NCI-H2107 treated with DMSO at 0.1 percent for 48 hours (cell line): ENCODE data around the gene ELMOD3.
A peak's percentile ranks its signal among the peaks of the same experiment; 100 is the strongest.
"Not testable (repeated sequence)": the region's sequence is repeated elsewhere in the genome, so short reads cannot be mapped to it uniquely, and the experiment has no call there.

Source experiments
- DNase-seq: peaks from one replicate; lab custom pipeline; 2025; ENCODE audit not compliant: unreplicated experiment; lab: John Stamatoyannopoulos, UW

Gene ELMOD3

DNA sequence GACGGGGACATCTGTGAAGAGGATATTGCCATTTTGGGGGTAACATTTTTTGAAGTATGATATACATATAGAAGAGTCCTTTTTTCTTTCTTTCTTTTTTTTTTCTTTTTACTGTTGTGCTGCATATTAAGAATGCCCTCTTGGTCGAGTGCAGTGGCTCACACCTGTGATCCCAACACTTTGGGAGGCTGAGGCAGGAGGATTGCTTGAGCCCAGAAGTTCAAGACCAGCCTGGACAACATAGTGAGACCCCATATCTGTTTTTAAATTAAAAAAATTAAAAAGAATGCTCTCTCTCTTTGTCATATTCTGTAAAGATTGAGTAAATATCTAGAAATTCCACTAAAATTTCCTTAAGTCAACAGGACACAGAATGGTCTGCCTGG, 67.5 kb downstream of the ELMOD3 start:
- DNase-seq = no peak

DNA sequence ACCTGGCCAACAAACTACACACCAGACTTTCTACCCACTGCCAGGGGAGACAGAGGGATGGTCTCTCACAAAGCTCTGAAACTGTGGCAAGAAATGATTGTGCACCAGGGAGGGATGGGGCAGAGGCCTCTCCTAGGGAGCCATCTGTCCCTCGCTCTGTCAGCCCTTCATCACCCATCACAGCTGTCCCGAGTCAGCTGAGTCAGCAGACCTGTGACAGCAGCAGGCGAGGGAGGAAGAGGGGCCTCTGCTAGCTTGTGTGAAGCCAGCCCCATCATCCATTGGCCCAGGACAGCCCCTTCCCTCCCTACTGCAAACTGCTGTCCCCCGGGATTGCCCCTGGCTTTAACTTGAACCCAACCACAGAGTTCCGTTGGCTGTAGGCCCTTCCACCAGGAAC, 69.0 kb downstream of the ELMOD3 start:
- DNase-seq = no peak

DNA sequence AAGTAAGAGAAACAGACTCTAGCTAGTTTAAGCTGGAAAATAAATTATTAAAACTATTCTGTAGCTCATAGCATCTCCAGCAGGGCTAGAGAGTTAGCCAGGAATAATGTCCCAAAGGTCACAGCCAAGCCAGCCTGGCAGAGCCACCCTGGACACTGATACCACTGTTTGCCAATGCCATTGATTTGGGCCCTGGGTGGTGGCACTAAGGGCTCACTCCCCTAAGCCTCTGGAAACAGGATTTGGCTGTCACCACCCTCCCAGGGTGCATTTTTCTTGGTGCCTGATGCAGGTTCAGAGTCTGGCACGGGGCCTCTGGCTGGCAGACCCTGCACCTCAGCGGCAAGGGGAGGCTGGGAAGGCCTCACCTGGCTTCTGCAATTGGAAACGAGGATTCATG, 71.0 kb downstream of the ELMOD3 start:
- no peak for DNase-seq

GRCh38 chr2:85427300-85427835, 72.8 kb downstream of the ELMOD3 start:
- no peak for DNase-seq

DNA sequence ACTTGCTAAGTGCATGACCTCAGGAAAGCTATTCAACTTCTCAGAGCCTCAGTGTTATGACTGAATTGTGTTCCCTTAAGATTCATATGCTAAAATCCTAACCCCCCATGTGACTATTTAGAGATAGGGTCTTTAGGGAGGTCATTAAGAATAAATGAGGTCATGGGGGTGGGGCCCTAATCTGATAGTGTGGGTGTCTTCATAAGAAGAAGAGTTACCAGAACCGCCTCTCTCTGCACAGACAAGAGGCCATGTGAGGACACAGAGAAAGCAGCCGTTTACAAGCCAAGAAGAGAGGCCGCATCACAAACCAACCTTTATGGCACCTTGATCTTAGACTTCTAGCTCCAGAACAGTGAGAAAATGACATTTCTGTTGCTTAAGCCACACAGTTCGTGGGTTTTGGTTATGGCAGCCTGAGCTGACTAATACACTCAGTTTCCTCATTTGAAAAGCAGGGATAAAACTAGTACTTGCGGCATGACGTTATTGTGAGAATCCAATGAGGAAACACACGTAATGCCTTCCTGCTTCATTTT, 73.8 kb downstream of the ELMOD3 start:
- DNase-seq = no peak

GRCh38 chr2:85429213-85429923, 74.8 kb downstream of the ELMOD3 start:
- no peak for DNase-seq

- DNase-seq = no peak
Measured at GRCh38 chr2:85429924-85430289, 75.3 kb downstream of the ELMOD3 start.

DNA sequence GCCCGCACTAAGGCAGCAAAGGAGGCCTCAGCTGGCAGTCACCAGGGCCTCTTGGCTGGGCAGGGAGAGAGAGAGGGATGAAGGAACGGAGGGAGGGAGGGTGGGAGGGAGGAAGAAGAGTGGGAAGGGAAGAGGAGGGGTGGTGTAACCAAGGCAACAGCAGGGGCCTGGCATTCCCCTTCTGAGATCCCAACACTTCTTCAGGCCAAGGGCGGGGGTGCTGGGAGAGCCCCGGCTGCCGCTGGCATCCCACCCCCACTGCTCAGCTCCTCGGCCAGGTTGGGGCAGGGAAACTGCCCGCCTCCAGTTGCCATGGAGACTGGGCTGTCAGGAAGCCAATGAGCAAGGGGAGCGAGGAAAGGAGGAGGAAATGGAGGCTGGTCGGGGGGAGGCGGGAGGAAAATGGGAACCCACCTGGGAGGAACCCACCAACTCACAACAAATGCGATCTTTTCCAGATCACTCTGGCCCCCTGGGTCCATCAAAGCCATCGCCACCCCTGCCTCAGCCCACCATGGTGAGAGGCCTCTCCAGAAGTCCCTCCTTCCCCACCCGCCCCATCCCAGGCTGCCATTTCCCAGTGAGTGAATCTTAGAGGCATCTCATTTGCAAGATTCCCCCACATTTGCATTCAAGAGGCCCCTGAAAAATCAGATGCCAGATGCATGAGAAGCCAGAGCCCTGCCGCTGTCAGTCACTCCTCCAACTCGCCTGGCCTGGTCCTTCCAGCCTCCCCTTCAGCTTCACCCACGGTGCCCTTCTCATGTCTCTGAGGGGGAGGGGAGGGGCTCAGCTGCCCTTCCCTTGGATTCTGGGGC, 76.4 kb downstream of the ELMOD3 start:
- DNase-seq = no peak

- DNase-seq = no peak
Measured at GRCh38 chr2:85431570-85432205, 77.1 kb downstream of the ELMOD3 start.

- DNase-seq = peak; percentile 30
Measured at GRCh38 chr2:85433511-85434089, 79.0 kb downstream of the ELMOD3 start.

DNA sequence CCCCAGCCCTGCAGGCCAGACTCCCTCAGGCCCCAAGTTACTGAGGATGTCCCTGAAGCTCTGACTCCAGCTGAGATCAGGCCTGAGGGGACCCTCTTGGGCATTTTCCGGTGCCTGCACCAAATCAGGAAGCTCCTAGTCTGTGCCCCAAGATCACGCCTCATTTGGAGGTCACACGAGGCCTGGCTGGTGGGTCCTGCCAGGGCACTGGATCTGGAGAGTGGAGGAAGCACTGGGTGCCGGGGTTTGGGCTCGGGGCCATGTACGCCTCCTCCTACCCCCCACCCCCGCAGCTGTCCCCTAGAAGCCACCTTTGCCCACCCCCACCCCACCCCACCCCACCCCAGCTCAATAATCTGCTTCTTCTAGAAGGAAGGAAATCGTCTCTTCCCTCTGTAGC, 80.1 kb downstream of the ELMOD3 start:
- no peak for DNase-seq

DNA sequence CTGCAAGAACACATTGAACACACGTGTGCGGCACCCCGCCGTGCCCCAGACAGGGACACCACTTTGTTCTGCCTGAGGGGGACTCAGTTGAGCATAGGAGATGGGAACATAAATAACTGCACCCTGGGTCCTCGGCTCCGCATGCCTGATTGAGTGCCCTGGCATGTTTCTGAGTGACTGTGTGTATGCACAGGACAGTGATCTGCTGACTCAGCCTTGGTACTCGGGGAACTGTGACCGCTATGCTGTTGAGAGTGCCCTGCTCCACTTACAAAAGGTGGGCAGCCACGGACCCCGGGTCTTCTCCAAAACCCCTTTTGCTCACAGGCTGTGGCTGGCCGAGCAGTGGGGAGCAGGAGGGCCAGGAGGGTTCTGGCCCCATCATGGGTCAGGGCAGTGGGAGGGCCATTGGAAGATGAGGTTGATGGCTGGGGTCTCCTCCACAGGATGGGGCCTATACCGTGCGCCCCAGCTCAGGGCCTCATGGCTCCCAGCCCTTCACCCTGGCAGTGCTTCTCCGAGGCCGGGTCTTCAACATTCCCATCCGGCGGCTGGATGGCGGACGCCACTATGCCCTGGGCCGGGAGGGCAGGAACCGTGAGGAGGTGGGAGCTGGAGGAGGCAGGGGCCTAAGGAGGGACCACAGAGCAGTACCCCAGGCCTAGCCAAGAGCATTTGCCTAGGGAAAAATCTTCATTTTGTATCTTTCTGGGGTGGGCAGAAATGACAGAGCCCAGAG, 80.8 kb downstream of the ELMOD3 start:
- DNase-seq = no peak

DNA sequence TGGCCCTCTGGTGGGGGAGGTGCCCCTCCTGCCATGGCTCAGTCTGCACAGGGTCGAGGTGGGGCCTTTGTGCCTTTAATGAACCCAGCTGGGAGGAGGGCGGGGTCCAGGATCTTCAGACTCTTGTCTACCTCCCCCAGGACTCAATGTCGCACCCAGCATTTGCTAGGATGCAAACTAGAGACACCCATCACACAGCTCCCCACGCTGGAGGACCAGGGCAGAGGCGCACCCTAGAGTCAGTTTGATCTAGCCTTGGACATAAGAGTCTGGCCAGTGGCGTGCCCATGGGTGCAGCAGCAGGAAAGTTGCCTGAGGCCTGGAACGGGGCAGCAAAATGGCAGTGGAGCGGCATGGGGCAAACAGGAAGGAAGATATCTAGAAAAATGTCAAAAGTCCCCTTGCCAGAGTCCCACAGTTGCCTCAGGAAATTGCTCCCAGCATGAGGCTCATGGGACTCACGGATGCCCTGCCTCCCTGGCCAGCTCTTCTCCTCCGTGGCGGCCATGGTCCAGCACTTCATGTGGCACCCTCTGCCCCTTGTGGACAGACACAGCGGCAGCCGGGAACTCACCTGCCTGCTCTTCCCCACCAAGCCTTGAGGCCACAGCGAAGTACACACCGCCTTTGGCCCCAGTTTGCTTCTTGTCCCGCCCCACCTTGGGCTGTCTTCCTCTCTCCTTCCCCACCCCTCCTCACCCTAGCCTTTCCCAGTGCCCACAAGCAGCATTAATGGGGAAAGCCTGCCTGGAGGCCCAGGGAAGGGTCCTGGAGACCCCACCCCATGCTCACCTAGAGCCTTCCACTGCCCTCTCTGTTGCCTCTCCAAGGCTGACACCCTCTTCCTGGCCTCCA, 81.6 kb downstream of the ELMOD3 start:
- no peak for DNase-seq

DNA sequence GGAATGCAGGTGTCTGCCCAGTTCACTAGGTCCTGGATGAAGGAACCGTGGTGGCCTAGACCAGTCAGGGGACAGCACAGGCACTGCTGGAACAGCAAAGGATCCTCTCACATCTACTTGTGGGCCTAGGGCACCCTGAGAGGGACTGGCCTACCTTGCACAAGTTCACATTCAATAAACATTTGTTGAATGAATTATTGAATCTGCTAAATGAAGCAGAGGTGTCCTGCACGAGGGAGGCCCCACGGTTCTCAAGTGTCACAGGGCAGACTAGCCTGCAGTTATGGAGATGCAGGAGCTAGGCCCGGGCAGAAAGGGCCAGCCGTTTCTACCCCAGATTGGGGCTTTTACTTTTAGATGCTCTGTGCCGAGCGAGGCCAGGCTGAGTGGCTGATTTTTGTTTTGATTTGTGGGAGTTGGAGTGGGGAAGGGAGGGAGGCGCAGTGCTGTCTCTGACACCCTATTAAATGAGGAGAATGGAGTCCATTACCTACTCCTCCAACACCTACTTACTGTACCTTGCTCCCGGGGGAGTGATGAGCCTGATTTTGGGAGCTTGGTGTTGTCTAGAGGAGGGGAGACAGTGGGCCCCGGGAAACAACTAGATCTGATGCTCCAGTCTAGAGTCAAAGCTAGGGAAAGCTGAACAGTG, 82.4 kb downstream of the ELMOD3 start:
- DNase-seq = peak; percentile 43

GRCh38 chr2:85437488-85438200, 83.1 kb downstream of the ELMOD3 start:
- peak; percentile 52 for DNase-seq

DNA sequence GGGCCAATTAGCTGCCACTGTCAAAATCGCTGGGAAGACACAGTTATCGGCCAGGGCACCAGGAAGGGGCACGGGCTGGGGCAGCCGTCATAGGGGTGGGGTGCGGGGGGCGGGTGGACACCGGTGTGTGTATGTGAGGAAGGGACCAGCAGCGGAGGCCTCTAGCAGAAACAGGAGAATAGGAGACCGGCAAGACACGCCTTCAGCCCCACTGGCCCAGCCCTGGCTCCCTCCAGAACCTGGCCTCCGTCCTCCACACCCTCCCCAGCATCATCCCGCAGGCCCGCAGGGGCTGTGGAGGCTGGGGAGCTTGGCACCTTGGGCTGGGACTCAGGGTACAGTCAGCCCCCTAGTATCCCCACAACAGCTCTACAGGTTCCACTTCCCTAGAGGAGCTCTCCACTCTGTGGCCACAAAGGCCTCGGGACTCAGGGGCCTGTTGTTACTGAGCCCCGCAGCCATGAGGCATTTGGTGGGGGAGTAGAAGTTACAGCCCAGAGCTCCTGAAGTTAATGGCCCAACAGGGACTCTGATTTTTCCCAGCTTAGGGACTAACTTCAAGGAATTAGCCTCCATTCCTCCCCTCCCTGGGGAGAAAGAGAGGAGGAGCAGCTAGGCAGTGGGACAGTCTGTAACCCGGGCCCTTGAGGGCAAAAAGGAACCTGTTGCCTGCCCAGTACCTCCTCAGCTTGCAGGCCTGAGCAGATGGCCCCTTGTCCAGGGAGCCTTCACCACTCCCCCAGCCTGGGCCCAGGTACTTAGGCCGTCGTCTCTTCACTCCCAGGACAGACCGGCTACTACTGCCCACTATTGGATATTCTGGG, 83.8 kb downstream of the ELMOD3 start:
- no peak for DNase-seq

DNA sequence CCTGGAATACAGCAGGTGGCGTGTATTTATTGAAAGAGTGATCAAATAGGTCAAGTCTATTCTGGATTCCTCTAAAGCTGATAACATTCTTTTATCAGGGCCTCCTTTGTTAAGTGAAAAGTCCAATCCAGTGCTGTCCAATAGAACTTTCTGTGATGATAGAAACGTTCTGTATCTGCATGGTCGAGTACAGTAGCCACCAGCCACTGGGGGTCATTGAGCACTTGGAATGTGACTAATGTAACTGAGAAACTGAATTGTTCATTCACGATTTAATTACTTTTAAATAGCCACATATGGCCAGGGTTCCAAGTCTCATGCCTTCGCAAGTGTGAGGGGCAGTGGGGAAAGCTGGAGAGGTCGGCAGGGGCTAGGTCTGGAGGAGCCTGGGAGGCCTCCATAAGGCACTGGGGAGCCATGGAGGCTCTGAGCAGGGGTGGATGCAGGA, 84.5 kb downstream of the ELMOD3 start:
- DNase-seq = no peak

GRCh38 chr2:85439569-85439968, 85.0 kb downstream of the ELMOD3 start:
- DNase-seq = not testable (repeated sequence)
